Trophoblast cell (in vitro differentiated cells and primary cell): ENCODE results near the gene CYP4V2.
"Not testable (repeated sequence)": the region's sequence is repeated elsewhere in the genome, so short reads cannot be mapped to it uniquely, and the experiment has no call there.

Source experiments
- DNase-seq, 2 donors: peaks; one replicate each; pipeline ENCODE4 v3.0.0-alpha.2; 2016
- H2AFZ ChIP-seq: 2 replicates; pipeline ENCODE4 v1.6.1; 2013; ENCODE audit warnings: low read length, moderate library complexity, mild to moderate bottlenecking; ENCODE audit not compliant: insufficient read depth, poor library complexity
- H2AK5ac ChIP-seq: 2 replicates; pipeline ENCODE4 v1.6.1; 2013; ENCODE audit warnings: mild to moderate bottlenecking, low read length
- H2BK120ac ChIP-seq: 2 replicates; pipeline ENCODE4 v1.6.1; 2013; ENCODE audit warnings: low read length, mild to moderate bottlenecking, moderate library complexity; ENCODE audit not compliant: insufficient read depth, poor library complexity
- H2BK12ac ChIP-seq: 2 replicates; pipeline ENCODE4 v1.6.1; 2013; ENCODE audit warnings: mild to moderate bottlenecking, low read length, moderate library complexity
- H2BK5ac ChIP-seq: 2 replicates; pipeline ENCODE4 v1.6.1; 2013; ENCODE audit warnings: low read length, low read depth, moderate library complexity, mild to moderate bottlenecking; ENCODE audit not compliant: poor library complexity
- H3K14ac ChIP-seq: 2 replicates; pipeline ENCODE4 v1.6.1; 2013; ENCODE audit warnings: mild to moderate bottlenecking, low read length
- H3K18ac ChIP-seq: 2 replicates; pipeline ENCODE4 v1.6.1; 2013; ENCODE audit warnings: mild to moderate bottlenecking, low read length
- H3K23ac ChIP-seq: 2 replicates; pipeline ENCODE4 v1.6.1; 2013; ENCODE audit warnings: low read length
- H3K27ac ChIP-seq: 2 replicates; pipeline ENCODE4 v1.5.1; 2013; ENCODE audit warnings: low read depth, mild to moderate bottlenecking, inconsistent platforms, low read length, moderate library complexity
- H3K27me3 ChIP-seq: 2 replicates; pipeline ENCODE4 v1.6.1; 2013; ENCODE audit warnings: inconsistent platforms, mild to moderate bottlenecking, low read length, moderate library complexity; ENCODE audit not compliant: insufficient read depth
- H3K36me3 ChIP-seq, 2 experiments: 1 replicate in 1 of 2; 2 replicates in 1 of 2; pipeline ENCODE4 v1.6.1; 2013; ENCODE audit warnings: low read length in 2 of 2, mild to moderate bottlenecking in 2 of 2, moderate library complexity in 1 of 2; ENCODE audit not compliant: insufficient read depth in 2 of 2, control insufficient read depth in 1 of 2
- H3K4ac ChIP-seq: 2 replicates; pipeline ENCODE4 v1.6.1; 2013; ENCODE audit warnings: low read depth, mild to moderate bottlenecking, low read length, moderate library complexity
- H3K4me1 ChIP-seq, 2 experiments: 1 replicate in 1 of 2; 2 replicates in 1 of 2; pipeline ENCODE4 v1.6.1; 2013; ENCODE audit warnings: low read length in 2 of 2, mild to moderate bottlenecking in 2 of 2, moderate library complexity in 1 of 2; ENCODE audit not compliant: insufficient read depth in 2 of 2, control insufficient read depth in 1 of 2
- H3K4me2 ChIP-seq: 2 replicates; pipeline ENCODE4 v1.6.1; 2013; ENCODE audit warnings: inconsistent platforms, mild to moderate bottlenecking, low read length, moderate library complexity
- H3K4me3 ChIP-seq: 2 replicates; pipeline ENCODE4 v1.5.1; 2013; ENCODE audit warnings: mild to moderate bottlenecking, low read depth, low read length, inconsistent platforms
- H3K79me1 ChIP-seq: one replicate; pipeline ENCODE4 v1.6.1; 2013; ENCODE audit warnings: low read length
- H3K79me2 ChIP-seq: 2 replicates; pipeline ENCODE4 v1.6.1; 2013; ENCODE audit warnings: low read length, mild to moderate bottlenecking; ENCODE audit not compliant: control insufficient read depth, insufficient read depth, poor library complexity
- H3K9ac ChIP-seq: 2 replicates; pipeline ENCODE4 v1.6.1; 2013; ENCODE audit warnings: mild to moderate bottlenecking, low read length
- H3K9me3 ChIP-seq: 2 replicates; pipeline ENCODE4 v1.6.1; 2013; ENCODE audit warnings: low read depth, mild to moderate bottlenecking, control low read depth, inconsistent platforms, low read length; ENCODE audit not compliant: insufficient read depth
- H4K12ac ChIP-seq: 2 replicates; pipeline ENCODE4 v1.6.1; 2013; ENCODE audit warnings: low read depth, mild to moderate bottlenecking, low read length, moderate library complexity
- H4K8ac ChIP-seq: 2 replicates; pipeline ENCODE4 v1.6.1; 2013; ENCODE audit warnings: low read depth, mild to moderate bottlenecking, low read length, moderate library complexity
- H4K91ac ChIP-seq: one replicate; pipeline ENCODE4 v1.6.1; 2013; ENCODE audit warnings: low read depth, mild to moderate bottlenecking, low read length, moderate library complexity
- whole genome bisulfite sequencing: extraction: QIAGEN DNeasy Blood & Tissue Kit; methylation state at CpG from one replicate; pipeline ENCODE4 v1.1.7; 2013; ENCODE audit warnings: missing lambda C conversion rate; ENCODE audit not compliant: insufficient read length, insufficient coverage; ENCODE audit errors: extremely low coverage; 5-methylcytosine and 5-hydroxymethylcytosine counted together

The CYP4V2 gene

GRCh38 chr4:186244835-186245234 lies 53.5 kb downstream of the CYP4V2 start:
- H3K4me2 ChIP-seq: no peak overlapping the region
- DNase-seq: no peak
- no peak overlapping the region for H2AK5ac ChIP-seq
- no peak overlapping the region for H3K4me3 ChIP-seq
- no peak overlapping the region for H3K9ac ChIP-seq
- no peak overlapping the region for H3K27ac ChIP-seq
- no peak overlapping the region for H2BK120ac ChIP-seq
- H2AFZ ChIP-seq: no peak overlapping the region
- H2BK5ac ChIP-seq: no peak overlapping the region
- H3K23ac ChIP-seq: no peak overlapping the region
- H3K36me3 ChIP-seq: no peaks in the 10 kb centered on the region
- H3K4ac ChIP-seq: no peak overlapping the region
- no peak overlapping the region for H3K14ac ChIP-seq
- H2BK12ac ChIP-seq: no peak overlapping the region
- no peaks in the 10 kb centered on the region for H3K27me3 ChIP-seq
- H4K12ac ChIP-seq: no peak overlapping the region
- H3K4me1 ChIP-seq: no peaks in the 10 kb centered on the region
- no peaks in the 10 kb centered on the region for H3K79me2 ChIP-seq
- H3K79me1 ChIP-seq: no peaks in the 10 kb centered on the region
- H3K18ac ChIP-seq: no peak overlapping the region
- H3K9me3 ChIP-seq: no peaks in the 10 kb centered on the region
- no CpG with 5 or more reads among the region's 5 CpGs for WGBS
- no peak overlapping the region for H4K91ac ChIP-seq
- no peak overlapping the region for H4K8ac ChIP-seq

DNA sequence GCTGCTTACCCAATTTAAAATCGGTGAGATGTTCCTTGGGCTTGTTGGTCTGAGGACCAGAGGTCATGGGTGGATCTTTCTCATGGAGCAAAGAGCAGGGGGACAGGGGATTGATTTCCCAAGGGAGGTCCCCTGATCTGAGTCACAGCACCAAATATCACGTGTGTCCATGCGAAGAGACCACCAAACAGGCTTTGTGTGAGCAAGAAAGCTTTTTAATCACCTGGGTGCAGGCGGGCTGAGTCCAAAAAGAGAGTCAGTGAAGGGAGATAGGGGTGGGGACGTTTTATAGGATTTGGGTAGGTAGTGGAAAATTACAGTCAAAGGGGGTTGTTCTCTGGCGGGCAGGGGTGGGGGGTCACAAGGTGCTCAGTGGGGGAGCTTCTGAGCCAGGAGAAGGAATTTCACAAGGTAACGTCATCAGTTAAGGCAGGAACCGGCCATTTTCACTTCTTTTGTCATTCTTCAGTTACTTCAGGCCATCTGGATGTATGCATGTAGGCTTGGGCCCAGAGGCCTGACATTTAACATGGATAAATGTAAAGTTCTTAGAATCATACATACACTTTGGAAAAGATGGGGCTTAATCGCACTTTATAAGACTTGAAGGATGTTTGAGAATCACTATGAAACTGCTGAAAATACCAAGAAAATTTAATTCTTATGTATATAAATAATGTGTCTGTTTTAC lies 55.8 kb downstream of the CYP4V2 start:
- H4K8ac ChIP-seq, H3K18ac ChIP-seq, H3K4me3 ChIP-seq, H3K9me3 ChIP-seq, H3K4me2 ChIP-seq, H4K91ac ChIP-seq, H3K9ac ChIP-seq, DNase-seq, H3K4ac ChIP-seq, H3K79me1 ChIP-seq, H3K14ac ChIP-seq, H3K36me3 ChIP-seq, H3K4me1 ChIP-seq, H2BK120ac ChIP-seq, H2BK12ac ChIP-seq, H2AFZ ChIP-seq, H4K12ac ChIP-seq, H2AK5ac ChIP-seq, H3K27ac ChIP-seq, H2BK5ac ChIP-seq, H3K23ac ChIP-seq, H3K27me3 ChIP-seq, H3K79me2 ChIP-seq: not testable (repeated sequence)
- WGBS: no CpG with 5 or more reads among the region's 9 CpGs

- H3K36me3 ChIP-seq: no peaks in the 10 kb centered on the region
- H3K18ac ChIP-seq: no peak overlapping the region
- H4K12ac ChIP-seq: no peak overlapping the region
- H3K4me2 ChIP-seq: no peak overlapping the region
- no peak overlapping the region for H4K91ac ChIP-seq
- no peak overlapping the region for H3K4ac ChIP-seq
- H2BK120ac ChIP-seq: no peak overlapping the region
- H3K27me3 ChIP-seq: no peaks in the 10 kb centered on the region
- no peak overlapping the region for H4K8ac ChIP-seq
- no peak overlapping the region for H3K4me3 ChIP-seq
- H3K9ac ChIP-seq: no peak overlapping the region
- H2BK5ac ChIP-seq: no peak overlapping the region
- H2BK12ac ChIP-seq: no peak overlapping the region
- no peak for DNase-seq
- no peak overlapping the region for H3K23ac ChIP-seq
- no peak overlapping the region for H2AK5ac ChIP-seq
- WGBS: no CpG with 5 or more reads among the region's 1 CpG
- no peaks in the 10 kb centered on the region for H3K9me3 ChIP-seq
- H3K4me1 ChIP-seq: no peaks in the 10 kb centered on the region
- no peak overlapping the region for H2AFZ ChIP-seq
- no peaks in the 10 kb centered on the region for H3K79me2 ChIP-seq
- H3K27ac ChIP-seq: no peak overlapping the region
- H3K79me1 ChIP-seq: no peaks in the 10 kb centered on the region
- no peak overlapping the region for H3K14ac ChIP-seq
These were observed 57.3 kb downstream of the CYP4V2 start for GRCh38 chr4:186248643-186249042.

- Histone ChIP-seq H3K27ac (no peak overlapping the region), H3K4me3 (no peak overlapping the region), H2BK120ac (no peak overlapping the region), H3K4me1 (no peaks in the 10 kb centered on the region), H4K12ac (no peak overlapping the region), H4K91ac (no peak overlapping the region), H2BK12ac (no peak overlapping the region), H3K27me3 (no peaks in the 10 kb centered on the region), H3K4ac (no peak overlapping the region), H2AFZ (no peak overlapping the region), H3K79me2 (no peaks in the 10 kb centered on the region), H3K4me2 (no peak overlapping the region), H3K9ac (no peak overlapping the region), H4K8ac (no peak overlapping the region), H3K18ac (no peak overlapping the region), H2BK5ac (no peak overlapping the region), H3K79me1 (no peaks in the 10 kb centered on the region), H3K14ac (no peak overlapping the region), H3K9me3 (no peaks in the 10 kb centered on the region), H3K36me3 (no peaks in the 10 kb centered on the region), H3K23ac (no peak overlapping the region), H2AK5ac (no peak overlapping the region)
- DNase-seq: no peak
- WGBS: no CpG with 5 or more reads among the region's 8 CpGs
These were observed 58.7 kb downstream of the CYP4V2 start for GRCh38 chr4:186249785-186250754.
